DND-41 (cell line): ENCODE data around the gene TELO2.

Experiments
- EZH2 ChIP-seq: IDR thresholded peaks from 3 replicates; pipeline ENCODE4 v1.6.1; 2012; ENCODE audit warnings: borderline replicate concordance, low read depth, mild to moderate bottlenecking, moderate library complexity, low read length, inconsistent platforms; ENCODE audit not compliant: severe bottlenecking
- TF ChIP-seq, protein P1 (sequence below): IDR thresholded peaks from 2 replicates; pipeline ENCODE4 v1.5.1; 2012; ENCODE audit warnings: borderline replicate concordance, low read length, moderate library complexity, mild to moderate bottlenecking; ENCODE audit not compliant: poor library complexity, severe bottlenecking; ENCODE audit errors: extremely low read depth

DNA sequence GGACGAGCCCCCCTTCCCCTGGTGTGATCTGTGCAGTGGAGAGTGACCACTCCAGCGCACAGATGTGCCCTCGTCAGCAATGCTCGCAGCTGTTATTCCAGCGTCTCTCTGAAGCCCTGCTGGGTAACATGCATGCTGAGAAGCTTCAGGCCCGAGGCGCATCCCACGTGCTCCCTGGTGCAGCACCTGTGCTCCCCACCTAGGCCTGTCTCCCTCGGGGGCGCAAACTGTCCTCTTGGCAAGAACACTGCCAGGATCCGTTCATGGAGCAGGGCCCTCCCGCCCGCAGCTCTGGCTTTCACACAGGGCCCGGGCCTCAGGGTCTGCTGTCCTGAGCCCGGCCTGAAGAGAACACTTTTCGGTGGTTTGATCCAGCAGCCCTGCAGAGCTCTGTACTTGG is 53.3 kb downstream of the TELO2 start:
- TF ChIP-seq, protein P1, sequence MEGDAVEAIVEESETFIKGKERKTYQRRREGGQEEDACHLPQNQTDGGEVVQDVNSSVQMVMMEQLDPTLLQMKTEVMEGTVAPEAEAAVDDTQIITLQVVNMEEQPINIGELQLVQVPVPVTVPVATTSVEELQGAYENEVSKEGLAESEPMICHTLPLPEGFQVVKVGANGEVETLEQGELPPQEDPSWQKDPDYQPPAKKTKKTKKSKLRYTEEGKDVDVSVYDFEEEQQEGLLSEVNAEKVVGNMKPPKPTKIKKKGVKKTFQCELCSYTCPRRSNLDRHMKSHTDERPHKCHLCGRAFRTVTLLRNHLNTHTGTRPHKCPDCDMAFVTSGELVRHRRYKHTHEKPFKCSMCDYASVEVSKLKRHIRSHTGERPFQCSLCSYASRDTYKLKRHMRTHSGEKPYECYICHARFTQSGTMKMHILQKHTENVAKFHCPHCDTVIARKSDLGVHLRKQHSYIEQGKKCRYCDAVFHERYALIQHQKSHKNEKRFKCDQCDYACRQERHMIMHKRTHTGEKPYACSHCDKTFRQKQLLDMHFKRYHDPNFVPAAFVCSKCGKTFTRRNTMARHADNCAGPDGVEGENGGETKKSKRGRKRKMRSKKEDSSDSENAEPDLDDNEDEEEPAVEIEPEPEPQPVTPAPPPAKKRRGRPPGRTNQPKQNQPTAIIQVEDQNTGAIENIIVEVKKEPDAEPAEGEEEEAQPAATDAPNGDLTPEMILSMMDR = no peak
- TF ChIP-seq EZH2 = no peak
